Fibroblast of pulmonary artery (primary cell): ENCODE data around the gene NEDD8.
"Not testable (repeated sequence)": the region's sequence is repeated elsewhere in the genome, so short reads cannot be mapped to it uniquely, and the experiment has no call there.

Experiments
- DNase-seq: peaks from one replicate; pipeline ENCODE4 v3.0.0-alpha.2; 2010; ENCODE audit warnings: low read depth
- H3K4me3 ChIP-seq: replicated peaks from 2 replicates; pipeline ENCODE4 v1.5.1; 2011; ENCODE audit warnings: low read depth, mild to moderate bottlenecking, control low read depth, low read length, moderate library complexity
- TF ChIP-seq, protein P1 (sequence below): IDR thresholded peaks from 2 replicates; pipeline ENCODE4 v1.5.1; 2011; ENCODE audit warnings: mild to moderate bottlenecking, control low read depth, low read length, inconsistent platforms; ENCODE audit errors: missing control alignments

NEDD8 gene

DNA sequence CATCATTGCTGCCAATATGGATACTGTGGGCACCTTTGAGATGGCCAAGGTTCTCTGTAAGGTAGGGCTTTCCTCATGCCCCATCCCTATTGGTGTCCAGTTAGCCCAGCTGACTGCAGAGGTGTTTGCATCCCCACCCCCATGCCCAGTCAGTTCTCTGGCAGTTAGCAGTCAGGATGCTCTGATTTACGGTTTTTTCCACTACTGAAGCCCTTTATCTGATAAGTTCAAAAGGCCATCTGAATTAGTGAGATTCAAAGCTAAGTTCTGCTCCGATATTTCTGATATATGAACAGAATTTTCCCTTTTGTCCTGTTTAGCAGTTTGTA lies 1.3 kb upstream of the NEDD8 start:
- TF ChIP-seq, protein P1, sequence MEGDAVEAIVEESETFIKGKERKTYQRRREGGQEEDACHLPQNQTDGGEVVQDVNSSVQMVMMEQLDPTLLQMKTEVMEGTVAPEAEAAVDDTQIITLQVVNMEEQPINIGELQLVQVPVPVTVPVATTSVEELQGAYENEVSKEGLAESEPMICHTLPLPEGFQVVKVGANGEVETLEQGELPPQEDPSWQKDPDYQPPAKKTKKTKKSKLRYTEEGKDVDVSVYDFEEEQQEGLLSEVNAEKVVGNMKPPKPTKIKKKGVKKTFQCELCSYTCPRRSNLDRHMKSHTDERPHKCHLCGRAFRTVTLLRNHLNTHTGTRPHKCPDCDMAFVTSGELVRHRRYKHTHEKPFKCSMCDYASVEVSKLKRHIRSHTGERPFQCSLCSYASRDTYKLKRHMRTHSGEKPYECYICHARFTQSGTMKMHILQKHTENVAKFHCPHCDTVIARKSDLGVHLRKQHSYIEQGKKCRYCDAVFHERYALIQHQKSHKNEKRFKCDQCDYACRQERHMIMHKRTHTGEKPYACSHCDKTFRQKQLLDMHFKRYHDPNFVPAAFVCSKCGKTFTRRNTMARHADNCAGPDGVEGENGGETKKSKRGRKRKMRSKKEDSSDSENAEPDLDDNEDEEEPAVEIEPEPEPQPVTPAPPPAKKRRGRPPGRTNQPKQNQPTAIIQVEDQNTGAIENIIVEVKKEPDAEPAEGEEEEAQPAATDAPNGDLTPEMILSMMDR = no peak
- DNase-seq = no peak
- H3K4me3 ChIP-seq = peak overlapping the region; percentile 93

DNA sequence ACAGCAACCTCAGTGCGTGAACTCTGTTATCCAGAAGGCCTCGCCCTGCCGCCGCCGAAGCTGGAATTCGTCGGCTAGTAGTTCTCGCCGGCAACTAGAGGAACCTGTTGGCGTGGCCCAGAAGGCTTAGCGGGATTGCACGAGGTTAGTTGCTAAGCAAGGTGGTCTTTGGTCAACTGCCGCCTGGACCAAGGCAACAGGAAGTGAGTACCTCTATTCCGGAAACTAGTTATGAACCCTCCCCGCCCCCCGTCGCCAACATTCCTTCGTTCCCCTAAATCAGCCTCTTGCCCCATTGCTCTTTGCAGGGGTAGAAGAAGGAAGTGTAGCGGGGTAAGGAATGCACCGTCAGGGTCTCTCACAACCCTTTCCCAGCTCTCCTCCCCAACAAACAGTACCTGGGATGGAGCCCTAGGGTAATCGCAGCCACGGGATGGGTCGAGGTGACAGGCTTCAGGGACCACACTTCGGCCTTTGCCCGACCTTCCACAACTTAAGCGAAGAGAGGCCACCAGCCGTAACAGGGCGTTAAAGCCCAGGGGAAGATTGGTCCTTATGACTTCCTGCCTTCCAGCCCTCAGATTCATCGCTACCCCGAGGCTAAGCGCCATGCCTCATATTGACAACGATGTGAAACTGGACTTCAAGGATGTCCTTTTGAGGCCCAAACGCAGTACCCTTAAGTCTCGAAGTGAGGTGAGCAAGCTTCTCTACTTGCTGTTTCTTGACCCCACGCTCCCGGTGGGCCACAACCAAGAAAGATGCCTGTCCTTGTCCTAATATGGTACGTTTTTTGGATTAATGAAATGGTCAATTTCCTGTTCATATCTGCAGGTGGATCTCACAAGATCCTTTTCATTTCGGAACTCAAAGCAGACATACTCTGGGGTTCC lies 724 bp upstream of the NEDD8 start, which contains the start of gene GMPR2:
Gene GMPR2, plus strand, starts transcription at position 285 of the 893 bp plus-strand sequence. Its CDS starts 325 bp downstream, at position 610.
- peak within 1 kb of the TSS; percentile 93 for H3K4me3 ChIP-seq
- TF ChIP-seq, protein P1 = no peak
- DNase-seq = no peak

DNA sequence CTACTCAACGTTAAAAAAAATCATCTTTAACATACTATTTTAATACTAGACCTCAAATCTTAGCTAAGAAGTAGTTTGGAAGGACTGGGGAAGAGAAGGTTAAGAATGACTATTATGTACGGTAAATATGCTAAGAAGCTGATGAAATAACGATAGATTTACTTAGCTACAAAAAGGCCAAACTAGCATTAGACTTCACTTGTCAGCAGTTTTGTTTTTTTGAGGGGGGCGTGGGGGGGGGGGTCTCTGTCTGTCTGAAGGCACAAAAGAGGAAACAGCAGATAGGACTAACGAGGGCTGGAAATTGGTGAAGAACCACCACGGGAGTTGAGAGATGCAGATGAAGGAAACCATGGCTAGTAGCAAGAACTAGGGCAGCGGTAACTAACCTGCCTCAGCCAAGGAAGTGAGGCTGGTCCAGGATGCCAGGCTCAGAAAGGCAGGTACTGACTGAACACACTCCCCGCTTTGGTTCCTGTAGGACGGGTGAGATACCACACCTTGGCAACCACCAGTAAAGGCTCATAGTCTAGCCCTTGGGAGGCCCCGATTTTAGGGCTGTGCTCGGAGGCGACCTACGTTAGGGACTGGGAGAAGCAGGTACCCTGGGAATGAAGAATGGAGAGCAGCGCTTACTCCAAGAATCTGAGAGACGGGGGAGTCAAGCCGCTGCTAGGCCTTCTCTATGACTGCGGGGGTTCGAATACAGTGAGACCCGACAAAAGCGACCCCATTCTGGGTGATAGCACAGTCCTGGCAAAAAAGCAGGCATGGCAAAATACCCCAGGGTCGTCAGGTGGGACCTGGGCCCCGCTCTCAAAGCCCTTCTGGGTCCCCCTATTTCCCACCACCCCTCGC lies 675 bp downstream of the NEDD8 start:
- no peak for DNase-seq
- TF ChIP-seq, protein P1 = no peak
- peak overlapping the region; percentile 93 for H3K4me3 ChIP-seq

DNA sequence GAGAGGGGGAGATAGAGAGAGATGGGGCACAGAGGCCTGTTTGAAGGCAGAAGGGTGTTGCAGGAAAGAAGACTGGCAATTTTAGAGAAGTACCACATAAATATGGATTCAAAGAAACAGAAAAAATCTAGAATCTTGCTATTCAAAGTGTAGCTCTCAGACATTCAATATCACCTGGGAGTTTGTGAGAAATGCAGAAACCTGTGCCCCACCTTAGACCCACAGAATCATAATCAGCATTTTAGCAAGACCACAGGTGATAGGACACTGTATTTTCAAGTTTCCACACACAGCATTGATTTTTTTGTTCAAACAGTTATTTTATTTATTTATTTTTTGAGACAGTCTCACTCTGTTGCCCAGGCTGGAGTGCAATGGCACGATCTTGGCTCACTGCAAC lies 3.3 kb downstream of the NEDD8 start:
- TF ChIP-seq, protein P1 = no peak
- no peak overlapping the region for H3K4me3 ChIP-seq
- DNase-seq = no peak

DNA sequence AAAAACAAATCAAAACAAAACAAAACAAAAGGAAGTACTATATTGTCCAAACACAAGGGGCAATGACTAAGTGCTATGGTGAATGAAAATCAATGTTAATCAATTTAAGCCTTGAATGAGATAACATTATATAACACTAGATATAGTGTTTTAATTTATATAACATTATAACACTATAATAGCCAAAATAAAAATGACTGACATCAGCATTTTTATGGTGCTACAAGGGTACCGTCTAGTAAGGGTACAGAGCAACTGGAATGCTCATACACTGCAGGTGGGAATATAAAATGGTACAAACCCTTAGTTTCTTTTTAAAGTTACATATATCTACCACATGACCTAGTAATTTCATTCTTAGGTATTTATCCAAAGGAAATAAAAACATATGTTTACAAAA lies 5.7 kb downstream of the NEDD8 start:
- TF ChIP-seq, protein P1 = no peak

DNA sequence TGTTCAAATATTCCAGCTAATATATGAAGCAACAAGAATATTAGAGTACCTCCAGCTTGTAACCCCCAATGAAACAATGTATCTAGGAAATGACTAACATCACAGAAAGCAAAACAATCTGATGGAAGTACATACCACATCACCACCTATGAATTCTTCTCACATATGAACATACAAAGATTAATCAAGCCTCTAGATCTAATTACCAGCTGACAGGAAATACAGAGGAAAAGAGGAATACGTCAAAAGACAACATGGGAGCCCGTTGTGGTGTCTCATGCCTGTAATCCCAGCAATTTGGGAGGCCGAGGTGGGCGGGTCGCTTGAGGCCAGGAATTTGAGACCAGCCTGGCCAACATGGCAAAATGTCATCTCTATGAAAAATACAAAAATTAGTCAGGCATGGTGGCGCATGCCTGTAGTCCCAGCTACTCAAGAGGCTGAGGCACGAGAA lies 7.5 kb downstream of the NEDD8 start:
- peak; percentile 97 for DNase-seq
- no peak overlapping the region for H3K4me3 ChIP-seq
- TF ChIP-seq, protein P1 = no peak

More for the DNA sequence above, 5.7 kb downstream of the NEDD8 start:
- H3K4me3 ChIP-seq = no peak overlapping the region
- DNase-seq = no peak

DNA sequence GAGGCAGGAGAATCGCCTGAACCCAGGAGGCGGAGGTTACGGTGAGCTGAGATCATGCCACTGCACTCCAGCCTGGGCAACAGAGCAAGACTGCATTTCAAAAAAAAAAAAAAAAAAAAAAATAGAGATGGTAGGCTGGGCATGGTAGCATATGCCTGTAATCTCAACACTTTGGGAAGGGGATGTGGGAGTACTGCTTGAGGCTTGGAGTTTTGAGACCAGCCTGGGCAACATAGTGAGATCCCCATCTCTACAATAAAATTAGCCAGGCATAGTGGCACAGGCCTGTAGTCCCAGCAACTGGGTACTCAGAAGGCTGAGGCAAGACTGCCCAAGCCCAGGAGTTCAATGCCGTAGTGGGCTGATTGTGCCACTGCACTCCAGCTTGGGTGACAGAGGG lies 9.2 kb downstream of the NEDD8 start:
- not testable (repeated sequence) for H3K4me3 ChIP-seq, DNase-seq
